HG02642 (cell line): ENCODE results near the gene UBE2S.
"Not testable (repeated sequence)": the region's sequence is repeated elsewhere in the genome, so short reads cannot be mapped to it uniquely, and the experiment has no call there.

ENCODE experiments used
- ATAC-seq: cut with Tn5 transposase; IDR thresholded peaks from one replicate; pipeline ENCODE4 v1.9.1; 2021; ENCODE audit warnings: mild to moderate bottlenecking; ENCODE audit not compliant: unreplicated experiment, poor library complexity

The UBE2S gene

DNA sequence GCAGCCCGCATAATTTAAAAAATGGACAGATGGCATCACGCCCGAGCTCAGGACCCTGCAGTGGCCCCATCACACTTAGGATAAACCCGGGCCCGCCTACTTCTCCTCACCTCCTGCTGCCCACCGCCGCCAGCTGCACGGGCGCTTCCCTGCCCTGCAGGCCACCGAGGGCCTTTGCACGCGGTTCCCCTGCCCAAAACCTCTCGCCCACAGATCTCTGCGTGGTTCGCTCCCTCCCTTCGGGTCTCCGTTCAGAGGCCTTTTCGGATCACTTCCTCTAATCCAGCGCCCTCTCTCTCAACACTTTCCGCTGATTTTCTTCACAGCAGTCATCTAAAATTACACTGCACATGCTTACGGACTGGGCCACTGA lies 33.7 kb upstream of the UBE2S start:
- ATAC-seq: no peak

DNA sequence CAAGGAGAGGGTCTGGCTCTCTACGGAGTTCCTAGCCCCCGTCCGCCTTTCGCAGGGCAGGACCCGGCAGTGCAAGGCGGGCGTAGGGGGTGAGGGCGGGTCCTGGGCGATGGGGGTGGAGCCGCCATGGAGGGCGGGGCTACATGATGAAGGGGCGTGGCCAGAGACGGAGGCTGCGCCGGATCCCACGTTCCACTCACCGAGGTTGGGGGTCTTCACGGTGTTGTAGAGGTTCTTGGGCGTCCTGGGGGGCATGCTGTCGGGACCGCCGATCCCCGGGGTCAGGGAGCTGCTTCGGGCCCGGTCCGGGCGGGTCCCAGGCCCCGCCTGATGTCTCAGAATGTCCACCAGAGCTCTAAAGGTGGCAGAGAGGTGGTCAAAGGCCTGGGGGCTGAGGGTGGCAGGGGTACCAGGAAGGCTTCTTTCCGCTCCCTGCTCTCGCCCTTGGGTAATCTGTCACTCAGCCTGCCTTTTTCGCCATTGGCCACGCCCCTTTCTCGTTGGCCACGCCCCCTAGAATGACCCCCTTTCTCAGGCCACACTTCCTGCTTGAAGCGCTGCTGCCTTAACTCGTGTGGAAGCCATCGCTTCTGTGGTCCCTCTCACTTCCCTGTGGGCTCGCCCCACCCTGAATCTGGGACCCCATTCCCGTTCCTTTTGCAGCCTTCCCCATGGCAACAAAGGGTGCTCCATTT lies 33.0 kb upstream of the UBE2S start:
- no peak for ATAC-seq

DNA sequence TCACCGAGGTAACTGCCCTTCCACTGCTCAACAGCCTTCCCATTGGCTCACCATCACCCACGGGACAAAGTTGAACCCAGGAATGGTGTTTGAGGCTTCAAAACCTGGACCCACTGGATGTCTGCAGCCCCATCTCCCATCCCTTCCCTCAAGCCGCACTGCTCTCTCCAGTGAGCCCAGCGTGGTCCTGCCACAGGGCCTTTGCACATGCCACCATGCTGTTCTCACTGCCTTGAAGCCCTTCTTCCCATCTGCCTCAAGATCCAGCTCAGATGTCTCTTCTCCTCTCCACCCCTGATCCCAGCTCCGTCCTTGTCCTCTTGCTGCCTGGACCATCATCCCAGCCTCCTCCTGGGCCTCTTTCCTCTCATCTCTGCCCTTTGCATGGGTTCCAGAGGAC lies 31.5 kb upstream of the UBE2S start:
- no peak for ATAC-seq

GRCh38 chr19:55437410-55437809 lies 29.8 kb upstream of the UBE2S start:
- ATAC-seq: no peak

- no peak for ATAC-seq
These were observed 29.3 kb upstream of the UBE2S start for GRCh38 chr19:55436847-55437246.

DNA sequence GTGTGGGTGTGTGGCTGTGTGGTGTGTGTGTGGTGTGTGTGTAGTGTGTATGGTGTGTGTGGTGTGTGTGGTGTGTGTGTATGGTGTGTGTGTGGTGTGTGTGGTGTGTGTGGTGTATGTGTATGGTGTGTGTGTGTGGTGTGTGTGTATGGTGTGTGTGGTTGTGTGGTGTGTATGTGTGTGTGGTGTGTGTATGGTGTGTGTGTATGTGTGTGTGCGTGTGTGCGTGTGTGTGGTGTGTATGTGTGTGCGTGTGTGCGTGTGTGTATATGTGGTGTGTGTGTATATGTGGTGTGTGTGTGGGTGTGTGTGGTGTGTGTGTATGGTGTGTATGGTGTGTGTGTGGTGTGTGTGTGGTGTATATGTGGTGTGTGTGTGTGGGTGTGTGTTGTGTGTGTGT lies 27.4 kb upstream of the UBE2S start:
- no peak for ATAC-seq

- no peak for ATAC-seq
These were observed 26.9 kb upstream of the UBE2S start for GRCh38 chr19:55434356-55434919.

- no peak for ATAC-seq
These were observed 25.7 kb upstream of the UBE2S start for GRCh38 chr19:55433292-55433691.

DNA sequence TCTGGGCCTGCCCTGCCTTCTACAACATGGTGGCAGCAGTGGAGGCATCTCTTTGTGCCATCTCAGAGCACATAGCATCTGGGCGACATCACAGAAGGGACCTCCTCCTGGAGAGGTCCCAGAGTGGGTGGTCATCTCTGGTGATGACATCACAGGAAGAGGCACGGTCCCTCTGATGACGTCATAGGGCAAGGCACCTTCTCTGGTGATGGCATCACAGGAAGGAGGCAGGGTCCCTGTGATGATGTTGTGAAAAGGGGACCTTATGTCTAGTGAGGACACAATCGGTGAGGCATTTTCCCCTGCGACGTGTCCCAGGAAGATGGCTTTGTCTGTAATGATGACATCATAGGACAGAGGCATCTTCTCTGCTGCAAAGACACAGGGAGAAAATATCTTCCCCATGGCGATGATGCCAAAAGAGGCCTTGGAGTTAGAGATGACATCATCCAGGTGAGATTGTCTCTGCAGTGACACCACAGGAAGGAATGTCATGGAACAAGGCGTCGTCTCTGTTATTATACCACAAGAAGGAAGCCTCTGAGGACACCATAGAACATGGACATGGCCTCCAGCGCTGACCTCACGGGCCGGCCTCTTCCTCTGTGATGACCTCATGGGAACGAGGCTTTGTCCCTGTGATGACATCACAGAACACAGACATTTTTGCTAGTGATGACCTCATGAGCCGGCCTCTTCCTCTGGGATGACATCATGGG lies 24.8 kb upstream of the UBE2S start:
- no peak for ATAC-seq

GRCh38 chr19:55431183-55431582 lies 23.6 kb upstream of the UBE2S start:
- no peak for ATAC-seq

DNA sequence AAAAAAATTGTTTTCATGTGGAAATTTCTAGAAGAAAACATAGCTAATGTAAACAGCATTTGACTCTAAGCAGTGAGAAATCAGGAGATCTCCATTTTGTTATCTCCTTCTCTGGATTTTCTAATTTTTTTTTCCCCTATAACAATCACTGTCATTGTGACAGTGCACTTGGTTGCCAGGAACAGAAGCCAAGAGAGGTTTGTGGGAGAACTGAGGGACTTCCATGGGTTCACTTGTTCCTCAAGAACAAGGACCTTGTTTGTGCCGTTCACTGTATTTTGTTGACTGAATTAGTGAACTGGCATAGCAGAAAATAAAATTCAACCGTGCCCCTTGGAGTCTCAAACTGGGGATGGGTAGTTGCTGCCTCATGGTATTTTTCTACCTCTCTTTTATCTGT lies 18.5 kb upstream of the UBE2S start:
- ATAC-seq: no peak

- no peak for ATAC-seq
These were observed 16.9 kb upstream of the UBE2S start for GRCh38 chr19:55424518-55424917.

GRCh38 chr19:55423225-55424005 lies 15.8 kb upstream of the UBE2S start:
- no peak for ATAC-seq

- ATAC-seq: not testable (repeated sequence)
These were observed 13.7 kb upstream of the UBE2S start for GRCh38 chr19:55421281-55421680.

- no peak for ATAC-seq
These were observed 12.1 kb upstream of the UBE2S start for GRCh38 chr19:55419624-55420236.

GRCh38 chr19:55419103-55419502 lies 11.5 kb upstream of the UBE2S start:
- no peak for ATAC-seq

DNA sequence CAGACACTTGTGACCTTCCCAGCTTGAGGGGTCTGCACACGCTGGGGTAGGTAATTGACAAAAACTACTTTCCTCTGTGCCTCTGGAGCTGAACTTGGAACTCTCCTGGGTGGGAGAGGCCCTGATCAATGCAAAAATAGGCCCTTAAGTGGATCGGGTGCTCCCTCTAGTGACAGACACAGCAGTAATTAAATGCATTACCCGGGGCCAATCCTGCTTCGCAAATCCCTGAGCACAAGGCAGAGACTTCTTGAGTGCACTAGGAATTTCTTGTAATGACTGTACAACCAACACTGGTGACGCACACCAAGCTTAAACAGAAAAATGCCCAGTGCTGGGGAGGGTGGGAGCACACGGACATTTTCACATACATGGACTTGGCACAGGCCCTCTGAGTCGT lies 10.6 kb upstream of the UBE2S start:
- ATAC-seq: no peak

GRCh38 chr19:55410168-55410567 lies 2.6 kb upstream of the UBE2S start:
- ATAC-seq: no peak

DNA sequence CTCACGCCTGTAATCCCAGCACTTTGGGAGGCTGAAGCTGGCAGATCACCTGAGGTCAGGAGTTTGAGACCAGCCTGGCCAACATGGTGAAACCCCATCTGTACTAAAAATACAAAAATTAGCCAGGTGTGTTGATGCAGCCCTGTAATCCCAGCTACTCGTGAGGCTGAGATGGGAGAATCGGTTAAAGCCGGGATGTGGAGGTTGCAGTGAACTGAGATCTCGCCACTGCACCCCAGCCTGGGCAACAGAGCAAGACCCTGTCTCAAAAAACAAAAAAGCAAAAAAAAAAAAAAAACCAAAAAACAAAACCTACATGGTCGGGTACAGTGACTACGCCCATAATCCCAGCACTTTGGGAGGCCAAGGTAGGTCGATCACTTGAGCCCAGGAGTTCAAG lies 1.6 kb upstream of the UBE2S start:
- not testable (repeated sequence) for ATAC-seq

- no peak for ATAC-seq
These were observed 915 bp upstream of the UBE2S start for GRCh38 chr19:55408533-55408872.
